ENCODE measurements around the gene HOXB3.

- TF ChIP-seq CTCF (IDR thresholded peaks at IDR 0.05) = no peak
- no peak for TF ChIP-seq POLR2A (IDR thresholded peaks at IDR 0.05)
These were observed 36.2 kb downstream of the HOXB3 start for GRCh38 chr17:48553826-48554225.

Data from prostate gland (tissue), 2 donors.